GM13976 (cell line): Measurements from ENCODE around the gene TSC2.

Source experiments
- DNase-seq: peaks from one replicate; pipeline ENCODE4 v3.0.0; 2012; ENCODE audit warnings: low spot score
- in situ Hi-C: fragments of 300-500 bp; cut with MboI; formaldehyde crosslinking; loops from one replicate; pipeline ENCODE4 v1.12.0; 2022; ENCODE audit warnings: low sequenced_read_pairs, mixed read lengths, inconsistent platforms; ENCODE audit not compliant: unreplicated experiment
- TF ChIP-seq, protein P1 (sequence below): IDR thresholded peaks from 2 replicates; pipeline ENCODE4 v1.5.1; 2012; ENCODE audit warnings: borderline replicate concordance, mild to moderate bottlenecking; ENCODE audit not compliant: insufficient read depth; ENCODE audit errors: extremely low read depth, missing control alignments, control extremely low read depth

The TSC2 gene

DNA sequence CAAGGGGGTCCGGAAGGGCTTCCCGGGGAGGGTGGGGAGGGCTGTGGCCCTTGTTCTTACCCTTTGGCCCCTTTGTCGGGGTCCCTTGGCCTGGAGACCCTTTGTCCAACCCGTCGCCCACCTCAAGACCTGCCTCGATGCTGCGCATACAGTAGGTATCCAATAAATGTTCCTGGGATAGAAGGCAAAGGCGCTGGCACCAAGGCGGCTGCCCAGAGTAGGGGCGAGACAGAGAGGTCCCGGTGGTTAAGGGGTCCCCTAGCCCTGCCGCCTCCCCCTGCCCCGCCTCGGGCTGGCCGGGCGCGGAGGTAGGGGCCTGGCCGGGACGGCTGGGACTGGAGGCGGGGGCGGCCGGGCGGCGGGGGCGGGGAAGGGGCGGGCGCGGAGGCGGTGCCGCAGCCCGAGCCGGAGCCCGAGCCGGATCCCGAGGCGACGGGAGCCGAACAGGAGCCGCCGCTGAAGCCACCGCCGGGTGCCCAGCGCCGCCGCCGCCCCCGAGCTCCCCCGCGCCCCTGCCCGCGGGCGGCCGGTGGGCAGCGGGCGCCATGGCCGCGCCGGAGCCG, 21.2 kb upstream of the TSC2 start, which contains the start of gene NHERF2:
Gene NHERF2 (plus strand): TSS at position 442 of the 563 bp plus-strand sequence. CDS start 104 bp downstream, at position 546.
- TF ChIP-seq, protein P1, sequence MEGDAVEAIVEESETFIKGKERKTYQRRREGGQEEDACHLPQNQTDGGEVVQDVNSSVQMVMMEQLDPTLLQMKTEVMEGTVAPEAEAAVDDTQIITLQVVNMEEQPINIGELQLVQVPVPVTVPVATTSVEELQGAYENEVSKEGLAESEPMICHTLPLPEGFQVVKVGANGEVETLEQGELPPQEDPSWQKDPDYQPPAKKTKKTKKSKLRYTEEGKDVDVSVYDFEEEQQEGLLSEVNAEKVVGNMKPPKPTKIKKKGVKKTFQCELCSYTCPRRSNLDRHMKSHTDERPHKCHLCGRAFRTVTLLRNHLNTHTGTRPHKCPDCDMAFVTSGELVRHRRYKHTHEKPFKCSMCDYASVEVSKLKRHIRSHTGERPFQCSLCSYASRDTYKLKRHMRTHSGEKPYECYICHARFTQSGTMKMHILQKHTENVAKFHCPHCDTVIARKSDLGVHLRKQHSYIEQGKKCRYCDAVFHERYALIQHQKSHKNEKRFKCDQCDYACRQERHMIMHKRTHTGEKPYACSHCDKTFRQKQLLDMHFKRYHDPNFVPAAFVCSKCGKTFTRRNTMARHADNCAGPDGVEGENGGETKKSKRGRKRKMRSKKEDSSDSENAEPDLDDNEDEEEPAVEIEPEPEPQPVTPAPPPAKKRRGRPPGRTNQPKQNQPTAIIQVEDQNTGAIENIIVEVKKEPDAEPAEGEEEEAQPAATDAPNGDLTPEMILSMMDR = no peak
- in situ Hi-C loops = no loop called here
- DNase-seq = peak; percentile 64

DNA sequence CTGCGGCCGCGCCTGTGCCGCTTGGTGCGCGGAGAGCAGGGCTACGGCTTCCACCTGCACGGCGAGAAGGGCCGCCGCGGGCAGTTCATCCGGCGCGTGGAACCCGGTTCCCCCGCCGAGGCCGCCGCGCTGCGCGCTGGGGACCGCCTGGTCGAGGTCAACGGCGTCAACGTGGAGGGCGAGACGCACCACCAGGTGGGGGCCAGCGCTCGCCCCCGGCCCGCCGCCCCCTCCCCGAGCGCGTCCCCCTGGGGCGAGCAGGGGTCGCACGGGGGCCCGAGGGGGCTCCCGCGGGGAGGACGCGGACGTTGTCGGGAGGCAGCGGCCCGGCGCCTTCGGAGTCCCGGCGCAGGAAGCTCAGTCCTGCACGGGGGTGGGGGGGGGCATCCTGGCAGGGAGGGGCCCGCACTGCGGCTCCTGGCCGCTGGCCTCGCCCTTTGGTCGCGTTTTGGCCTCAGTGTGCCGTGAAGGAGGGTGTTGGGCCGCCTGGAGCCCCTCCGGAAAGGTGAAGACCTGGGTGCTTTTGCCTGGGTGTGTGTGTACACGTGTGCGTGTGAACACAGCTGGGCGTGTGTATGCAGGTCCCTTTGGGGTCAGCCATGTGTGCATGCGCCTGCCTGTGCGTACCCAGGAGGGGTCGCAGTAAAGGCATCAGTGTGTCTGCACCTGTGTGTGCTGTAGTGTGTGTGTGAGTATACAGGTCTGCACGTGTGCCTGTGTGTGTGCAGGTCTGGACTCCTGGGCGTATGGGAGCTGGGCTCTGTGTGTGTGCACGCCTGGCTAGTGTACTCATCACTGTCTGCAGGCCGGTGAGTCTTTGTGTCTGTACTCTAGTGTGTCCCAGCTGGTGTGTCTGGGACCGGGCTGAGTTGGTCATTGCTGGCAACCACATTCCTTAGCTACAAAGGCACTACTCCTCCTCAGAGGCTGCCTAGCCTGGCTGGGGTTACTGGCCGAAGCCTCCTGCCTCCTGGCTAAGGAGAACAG, 20.5 kb upstream of the TSC2 start:
- DNase-seq = no peak
- in situ Hi-C loops = no loop called here
- TF ChIP-seq, protein P1 = no peak

DNA sequence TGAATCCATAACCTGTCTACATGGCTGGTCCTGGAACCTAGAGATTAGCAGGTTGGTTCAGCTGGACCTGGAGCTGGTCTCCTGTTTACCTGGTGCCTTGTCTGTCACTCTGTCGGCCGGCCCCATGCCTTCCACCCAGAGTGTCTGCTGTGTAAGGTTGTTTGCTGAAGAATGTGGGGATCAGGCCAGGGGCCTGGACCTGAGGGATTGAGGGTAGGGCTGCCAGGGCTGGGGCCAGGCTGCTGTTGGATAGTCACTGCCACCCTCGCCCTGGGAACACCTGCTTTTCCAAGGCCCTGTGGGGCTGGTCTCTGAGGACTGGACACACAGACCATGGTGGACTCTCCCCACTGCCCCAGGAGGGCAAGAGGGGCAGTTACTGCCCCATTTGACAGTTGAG, 19.6 kb upstream of the TSC2 start:
- in situ Hi-C loops = no loop called here
- DNase-seq = no peak
- TF ChIP-seq, protein P1 = no peak

DNA sequence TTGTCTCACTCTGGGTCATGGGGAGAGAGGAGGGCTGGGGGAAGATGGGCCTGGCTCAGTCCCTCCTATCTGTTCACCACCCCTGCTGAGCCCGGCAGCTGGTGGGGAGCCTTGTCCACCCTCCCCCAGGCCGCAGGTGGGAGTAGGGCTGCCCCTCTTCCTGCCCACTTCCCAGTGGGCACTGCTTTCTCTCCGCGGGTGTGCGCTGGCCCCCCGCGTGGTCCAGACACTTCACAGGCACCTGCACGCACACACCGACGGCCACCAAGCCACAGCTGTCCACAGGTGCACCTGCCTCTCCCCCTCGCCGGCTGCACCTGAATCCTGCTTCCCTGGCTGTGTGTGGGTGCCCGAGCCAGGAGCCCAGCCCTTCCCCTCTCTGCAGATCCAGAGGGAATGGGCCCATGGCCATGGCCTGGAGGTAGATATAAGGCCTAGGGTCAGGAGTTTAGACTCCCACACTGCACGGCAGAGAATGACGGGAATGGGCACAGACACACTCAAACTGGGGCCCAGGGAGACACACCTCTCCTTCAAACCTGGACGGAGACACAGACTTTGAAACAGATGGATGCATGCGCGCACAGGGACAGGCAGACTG, 19.1 kb upstream of the TSC2 start:
- in situ Hi-C loops = no loop called here
- DNase-seq = no peak
- TF ChIP-seq, protein P1 = no peak

DNA sequence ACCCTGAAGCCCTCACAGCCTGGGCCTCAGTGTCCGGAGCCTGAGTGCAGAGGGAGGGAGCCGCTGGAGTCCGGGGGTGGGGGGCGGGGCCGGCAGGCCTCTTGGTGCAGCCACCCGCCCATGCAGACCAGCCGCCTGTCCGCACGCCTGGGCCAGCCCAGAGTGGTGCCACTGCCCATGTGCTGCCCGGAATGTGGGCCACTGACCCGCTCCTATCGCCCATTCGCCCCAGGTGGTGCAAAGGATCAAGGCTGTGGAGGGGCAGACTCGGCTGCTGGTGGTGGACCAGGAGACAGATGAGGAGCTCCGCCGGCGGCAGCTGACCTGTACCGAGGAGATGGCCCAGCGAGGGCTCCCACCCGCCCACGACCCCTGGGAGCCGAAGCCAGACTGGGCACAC, 18.4 kb upstream of the TSC2 start:
- in situ Hi-C loops = no loop called here
- TF ChIP-seq, protein P1 = no peak
- DNase-seq = no peak

DNA sequence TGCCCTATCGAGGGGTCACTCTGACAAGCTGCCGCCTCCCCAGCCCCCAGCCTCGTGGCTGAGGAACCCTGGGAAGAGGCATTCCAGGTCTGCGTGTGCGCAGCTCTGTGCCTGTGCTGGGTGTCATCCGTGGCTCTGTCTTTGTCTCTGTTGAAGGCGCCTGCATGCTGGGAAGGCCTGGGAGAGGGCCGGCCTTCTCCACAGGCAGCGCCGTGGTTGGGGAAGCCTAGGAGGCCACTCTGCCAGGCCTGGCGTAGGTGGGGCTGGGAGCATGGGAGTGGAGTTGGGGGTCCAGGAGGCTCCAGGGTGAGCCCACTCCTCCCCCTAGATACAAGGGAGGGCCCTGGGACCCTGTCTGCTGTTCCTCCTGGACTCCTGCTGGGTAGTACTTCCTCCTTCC, 17.7 kb upstream of the TSC2 start:
- DNase-seq = no peak
- TF ChIP-seq, protein P1 = no peak
- in situ Hi-C loops = no loop called here
